H1 (cell line): ENCODE data around the gene TSPAN16.

Source experiments
- EZH2 ChIP-seq: fragments of 200-600 bp; sonication (generic); IDR thresholded peaks from 2 replicates; pipeline ENCODE4 v1.7.1; 2012; ENCODE audit warnings: low read depth, mild to moderate bottlenecking, moderate library complexity, low read length, inconsistent platforms; ENCODE audit not compliant: severe bottlenecking
- MAX ChIP-seq: IDR thresholded peaks from 2 replicates; pipeline ENCODE4 v1.6.1; 2012; ENCODE audit warnings: inconsistent platforms

DNA sequence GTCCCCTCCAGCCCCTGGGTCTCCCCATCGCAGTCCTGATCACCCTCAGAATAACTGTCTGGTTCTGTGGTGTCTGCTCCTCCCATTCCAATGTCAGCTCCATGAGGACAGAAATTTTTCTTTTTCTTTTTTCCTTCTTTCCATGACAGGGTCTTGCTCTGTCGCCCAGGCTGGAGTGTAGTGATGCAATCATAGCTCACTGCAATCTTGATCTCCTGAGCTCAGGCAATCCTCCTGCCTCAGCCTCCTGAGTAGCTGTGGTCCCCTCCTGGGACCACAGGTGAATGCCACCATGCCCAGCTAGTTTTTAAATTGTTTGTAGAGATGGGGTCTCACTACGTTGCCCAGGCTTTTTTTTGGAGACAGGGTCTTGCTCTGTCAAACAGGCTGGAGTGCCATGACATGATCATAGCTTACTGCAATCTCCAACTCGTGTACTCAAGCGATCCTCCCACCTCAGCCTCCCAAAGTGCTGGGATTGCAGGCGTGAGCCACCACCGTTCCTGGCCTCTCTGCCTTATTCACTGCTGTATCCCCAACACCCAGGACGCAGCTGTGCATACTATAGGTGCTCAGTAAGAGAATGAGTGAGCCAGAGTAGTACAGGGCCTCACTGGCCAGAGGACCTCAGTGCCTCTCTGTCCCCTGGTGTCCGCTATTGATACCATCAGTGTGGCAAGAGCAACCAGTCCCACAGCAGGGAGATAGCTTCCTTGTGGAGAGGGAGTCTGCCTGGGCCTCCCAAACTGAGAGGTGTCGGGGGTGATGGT lies 28.5 kb upstream of the TSPAN16 start:
- TF ChIP-seq MAX (no peak), EZH2 (no peak)
